Measurements from ENCODE around the gene UTS2.

Gene UTS2

GRCh38 chr1:7863756-7864328, 11.0 kb upstream of the UTS2 start:
- no peak for DNase-seq (ENCODE audit: low read depth)

GRCh38 chr1:7862211-7863060, 9.6 kb upstream of the UTS2 start:
- no peak for DNase-seq (ENCODE audit: low read depth)
- TF ChIP-seq CTCF (conservative IDR thresholded peaks at IDR 0.05; ENCODE audit: low read depth, low read length): no peak

More at GRCh38 chr1:7863756-7864328, 11.0 kb upstream of the UTS2 start:
- H3K4me3 ChIP-seq (ENCODE audit: low read length): no peak overlapping the region
- TF ChIP-seq CTCF (conservative IDR thresholded peaks at IDR 0.05; ENCODE audit: low read depth, low read length): no peak

GRCh38 chr1:7861452-7861851, 8.6 kb upstream of the UTS2 start:
- H3K4me3 ChIP-seq (ENCODE audit: low read length): no peak overlapping the region
- no peak for TF ChIP-seq CTCF (conservative IDR thresholded peaks at IDR 0.05; ENCODE audit: low read depth, low read length)
- no peak for DNase-seq (ENCODE audit: low read depth)

More at GRCh38 chr1:7862211-7863060, 9.6 kb upstream of the UTS2 start:
- no peak overlapping the region for H3K4me3 ChIP-seq (ENCODE audit: low read length)

- no peak overlapping the region for H3K4me3 ChIP-seq (ENCODE audit: low read length)
- no peak for DNase-seq (ENCODE audit: low read depth)
- no peak for TF ChIP-seq CTCF (conservative IDR thresholded peaks at IDR 0.05; ENCODE audit: low read depth, low read length)
These were observed 7.3 kb upstream of the UTS2 start for GRCh38 chr1:7860130-7860529.

- no peak for DNase-seq (ENCODE audit: low read depth)
- H3K4me3 ChIP-seq (ENCODE audit: low read length): no peak overlapping the region
- TF ChIP-seq CTCF (conservative IDR thresholded peaks at IDR 0.05; ENCODE audit: low read depth, low read length): no peak
These were observed 6.5 kb upstream of the UTS2 start for GRCh38 chr1:7859406-7859805.

GRCh38 chr1:7857985-7858384, 5.1 kb upstream of the UTS2 start:
- no peak overlapping the region for H3K4me3 ChIP-seq (ENCODE audit: low read length)
- DNase-seq (ENCODE audit: low read depth): no peak
- TF ChIP-seq CTCF (conservative IDR thresholded peaks at IDR 0.05; ENCODE audit: low read depth, low read length): no peak

- no peak overlapping the region for H3K4me3 ChIP-seq (ENCODE audit: low read length)
- DNase-seq (ENCODE audit: low read depth): no peak
- no peak for TF ChIP-seq CTCF (conservative IDR thresholded peaks at IDR 0.05; ENCODE audit: low read depth, low read length)
These were observed 4.1 kb upstream of the UTS2 start for GRCh38 chr1:7857000-7857399.

Data from retinal pigment epithelial cell (primary cell).